Measurements from ENCODE around the gene HTRA2. TPM values are rescaled to one million over a fixed set of nuclear protein-coding genes. Genes with fewer than 3 reads are reported as not detected.

Gene HTRA2
- total and polyA plus RNA-seq, 9 of the 15 experiments (the other 6 are each of a cell fraction or from before 2014, with no cell fraction given), result 54.2 to 71.2 (median 65.8) TPM

- TF ChIP-seq, protein P1, sequence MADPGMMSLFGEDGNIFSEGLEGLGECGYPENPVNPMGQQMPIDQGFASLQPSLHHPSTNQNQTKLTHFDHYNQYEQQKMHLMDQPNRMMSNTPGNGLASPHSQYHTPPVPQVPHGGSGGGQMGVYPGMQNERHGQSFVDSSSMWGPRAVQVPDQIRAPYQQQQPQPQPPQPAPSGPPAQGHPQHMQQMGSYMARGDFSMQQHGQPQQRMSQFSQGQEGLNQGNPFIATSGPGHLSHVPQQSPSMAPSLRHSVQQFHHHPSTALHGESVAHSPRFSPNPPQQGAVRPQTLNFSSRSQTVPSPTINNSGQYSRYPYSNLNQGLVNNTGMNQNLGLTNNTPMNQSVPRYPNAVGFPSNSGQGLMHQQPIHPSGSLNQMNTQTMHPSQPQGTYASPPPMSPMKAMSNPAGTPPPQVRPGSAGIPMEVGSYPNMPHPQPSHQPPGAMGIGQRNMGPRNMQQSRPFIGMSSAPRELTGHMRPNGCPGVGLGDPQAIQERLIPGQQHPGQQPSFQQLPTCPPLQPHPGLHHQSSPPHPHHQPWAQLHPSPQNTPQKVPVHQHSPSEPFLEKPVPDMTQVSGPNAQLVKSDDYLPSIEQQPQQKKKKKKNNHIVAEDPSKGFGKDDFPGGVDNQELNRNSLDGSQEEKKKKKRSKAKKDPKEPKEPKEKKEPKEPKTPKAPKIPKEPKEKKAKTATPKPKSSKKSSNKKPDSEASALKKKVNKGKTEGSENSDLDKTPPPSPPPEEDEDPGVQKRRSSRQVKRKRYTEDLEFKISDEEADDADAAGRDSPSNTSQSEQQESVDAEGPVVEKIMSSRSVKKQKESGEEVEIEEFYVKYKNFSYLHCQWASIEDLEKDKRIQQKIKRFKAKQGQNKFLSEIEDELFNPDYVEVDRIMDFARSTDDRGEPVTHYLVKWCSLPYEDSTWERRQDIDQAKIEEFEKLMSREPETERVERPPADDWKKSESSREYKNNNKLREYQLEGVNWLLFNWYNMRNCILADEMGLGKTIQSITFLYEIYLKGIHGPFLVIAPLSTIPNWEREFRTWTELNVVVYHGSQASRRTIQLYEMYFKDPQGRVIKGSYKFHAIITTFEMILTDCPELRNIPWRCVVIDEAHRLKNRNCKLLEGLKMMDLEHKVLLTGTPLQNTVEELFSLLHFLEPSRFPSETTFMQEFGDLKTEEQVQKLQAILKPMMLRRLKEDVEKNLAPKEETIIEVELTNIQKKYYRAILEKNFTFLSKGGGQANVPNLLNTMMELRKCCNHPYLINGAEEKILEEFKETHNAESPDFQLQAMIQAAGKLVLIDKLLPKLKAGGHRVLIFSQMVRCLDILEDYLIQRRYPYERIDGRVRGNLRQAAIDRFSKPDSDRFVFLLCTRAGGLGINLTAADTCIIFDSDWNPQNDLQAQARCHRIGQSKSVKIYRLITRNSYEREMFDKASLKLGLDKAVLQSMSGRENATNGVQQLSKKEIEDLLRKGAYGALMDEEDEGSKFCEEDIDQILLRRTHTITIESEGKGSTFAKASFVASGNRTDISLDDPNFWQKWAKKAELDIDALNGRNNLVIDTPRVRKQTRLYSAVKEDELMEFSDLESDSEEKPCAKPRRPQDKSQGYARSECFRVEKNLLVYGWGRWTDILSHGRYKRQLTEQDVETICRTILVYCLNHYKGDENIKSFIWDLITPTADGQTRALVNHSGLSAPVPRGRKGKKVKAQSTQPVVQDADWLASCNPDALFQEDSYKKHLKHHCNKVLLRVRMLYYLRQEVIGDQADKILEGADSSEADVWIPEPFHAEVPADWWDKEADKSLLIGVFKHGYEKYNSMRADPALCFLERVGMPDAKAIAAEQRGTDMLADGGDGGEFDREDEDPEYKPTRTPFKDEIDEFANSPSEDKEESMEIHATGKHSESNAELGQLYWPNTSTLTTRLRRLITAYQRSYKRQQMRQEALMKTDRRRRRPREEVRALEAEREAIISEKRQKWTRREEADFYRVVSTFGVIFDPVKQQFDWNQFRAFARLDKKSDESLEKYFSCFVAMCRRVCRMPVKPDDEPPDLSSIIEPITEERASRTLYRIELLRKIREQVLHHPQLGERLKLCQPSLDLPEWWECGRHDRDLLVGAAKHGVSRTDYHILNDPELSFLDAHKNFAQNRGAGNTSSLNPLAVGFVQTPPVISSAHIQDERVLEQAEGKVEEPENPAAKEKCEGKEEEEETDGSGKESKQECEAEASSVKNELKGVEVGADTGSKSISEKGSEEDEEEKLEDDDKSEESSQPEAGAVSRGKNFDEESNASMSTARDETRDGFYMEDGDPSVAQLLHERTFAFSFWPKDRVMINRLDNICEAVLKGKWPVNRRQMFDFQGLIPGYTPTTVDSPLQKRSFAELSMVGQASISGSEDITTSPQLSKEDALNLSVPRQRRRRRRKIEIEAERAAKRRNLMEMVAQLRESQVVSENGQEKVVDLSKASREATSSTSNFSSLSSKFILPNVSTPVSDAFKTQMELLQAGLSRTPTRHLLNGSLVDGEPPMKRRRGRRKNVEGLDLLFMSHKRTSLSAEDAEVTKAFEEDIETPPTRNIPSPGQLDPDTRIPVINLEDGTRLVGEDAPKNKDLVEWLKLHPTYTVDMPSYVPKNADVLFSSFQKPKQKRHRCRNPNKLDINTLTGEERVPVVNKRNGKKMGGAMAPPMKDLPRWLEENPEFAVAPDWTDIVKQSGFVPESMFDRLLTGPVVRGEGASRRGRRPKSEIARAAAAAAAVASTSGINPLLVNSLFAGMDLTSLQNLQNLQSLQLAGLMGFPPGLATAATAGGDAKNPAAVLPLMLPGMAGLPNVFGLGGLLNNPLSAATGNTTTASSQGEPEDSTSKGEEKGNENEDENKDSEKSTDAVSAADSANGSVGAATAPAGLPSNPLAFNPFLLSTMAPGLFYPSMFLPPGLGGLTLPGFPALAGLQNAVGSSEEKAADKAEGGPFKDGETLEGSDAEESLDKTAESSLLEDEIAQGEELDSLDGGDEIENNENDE (IDR thresholded peaks at IDR 0.05; ENCODE audit: low read depth, low read length), result no peak
- TF ChIP-seq FOXK1 (CRISPR knock-in tag; IDR thresholded peaks at IDR 0.05; ENCODE audit: borderline replicate concordance) (0 out of 2 replicates have a peak, but pooled peaks have one; percentile 34), SRSF1 (IDR thresholded peaks at IDR 0.05; ENCODE audit: low read depth, low read length) (no peak), NRF1 (conservative IDR thresholded peaks at IDR 0.05 in 1 of 2, IDR thresholded peaks at IDR 0.05 in 1 of 2) (0 out of 4 replicates have a peak, but pooled peaks of 1 of the 2 experiments have one; percentile 6), TBL1XR1 (IDR thresholded peaks at IDR 0.05; ENCODE audit: low read length in 2 of 2) (peak; percentile 7 to 64; a peak in 1 of 4 replicates), PHF8 (IDR thresholded peaks at IDR 0.05; ENCODE audit: borderline replicate concordance, low read length) (peak; percentile 63; the same call in 1 of the 2 replicates), IRF9 (tag; IDR thresholded peaks at IDR 0.05) (no peak), SUPT5H (IDR thresholded peaks at IDR 0.05) (peak; percentile 88), CREM (IDR thresholded peaks at IDR 0.05; ENCODE audit: low read depth) (peak; percentile 71), NR2C2 (CRISPR knock-in tag; IDR thresholded peaks at IDR 0.05) (peak; percentile 99), NR2C2 (tag; IDR thresholded peaks at IDR 0.05) (peak; percentile 100), ZNF140 (CRISPR knock-in tag; IDR thresholded peaks at IDR 0.05) (no peak)
- TF ChIP-seq, protein P2, sequence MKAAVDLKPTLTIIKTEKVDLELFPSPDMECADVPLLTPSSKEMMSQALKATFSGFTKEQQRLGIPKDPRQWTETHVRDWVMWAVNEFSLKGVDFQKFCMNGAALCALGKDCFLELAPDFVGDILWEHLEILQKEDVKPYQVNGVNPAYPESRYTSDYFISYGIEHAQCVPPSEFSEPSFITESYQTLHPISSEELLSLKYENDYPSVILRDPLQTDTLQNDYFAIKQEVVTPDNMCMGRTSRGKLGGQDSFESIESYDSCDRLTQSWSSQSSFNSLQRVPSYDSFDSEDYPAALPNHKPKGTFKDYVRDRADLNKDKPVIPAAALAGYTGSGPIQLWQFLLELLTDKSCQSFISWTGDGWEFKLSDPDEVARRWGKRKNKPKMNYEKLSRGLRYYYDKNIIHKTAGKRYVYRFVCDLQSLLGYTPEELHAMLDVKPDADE (conservative IDR thresholded peaks at IDR 0.05; ENCODE audit: control insufficient read depth, low read depth, low read length), result peak; percentile 63
Observed at GRCh38 chr2:74482801-74483674, 46.7 kb upstream of the HTRA2 start, which contains the start of the genes CCDC142 and TTC31 (continued).

Measured in K562 (cell line).